Measurements from ENCODE around the gene TMEM54. TPM values are rescaled to one million over a fixed set of nuclear protein-coding genes. Genes with fewer than 3 reads are reported as not detected.
A peak's percentile ranks its signal among the peaks of the same experiment; 100 is the strongest.

TMEM54 gene
- total RNA-seq, 1 experiment from 2014 or later = 61.5 TPM

- no peak overlapping the region for H3K27ac ChIP-seq (ENCODE audit: low read length)
- H3K27me3 ChIP-seq (ENCODE audit: control insufficient read depth, insufficient read depth, low read length) = no peaks in the 10 kb centered on the region
- ChIA-PET POLR2A (no interaction called here), CTCF (no interaction called here)
- H3K9me3 ChIP-seq (ENCODE audit: control insufficient read depth, insufficient read depth, low read depth, low read length) = no peaks in the 10 kb centered on the region
- intact Hi-C loops (cut with micrococcal nuclease; ENCODE audit: unreplicated experiment) (no loop called here), in situ Hi-C loops (cut with HindIII; ENCODE audit: low pct_unique_long_range_greater_than_20kb, low sequenced_read_pairs) (no loop called here)
- no TSS peak for BruUV-seq (replicated peaks)
- H3K4me1 ChIP-seq (ENCODE audit: control insufficient read depth, insufficient read depth, low read length) = no peaks in the 10 kb centered on the region
- no peak overlapping the region for H3K4me3 ChIP-seq (ENCODE audit: low read depth in 2 of 2, low read length in 2 of 2)
- peaks cover 34% of the 10 kb centered on the region for H3K36me3 ChIP-seq (ENCODE audit: control insufficient read depth, insufficient read depth, low read length)
- ATAC-seq (no peak), DNase-seq (ENCODE audit: low read depth, low spot score) (no peak)
- TF ChIP-seq POLR2AphosphoS5 (IDR thresholded peaks at IDR 0.05; ENCODE audit: low read depth, low read length) = no peak
- no peak for TF ChIP-seq REST (IDR thresholded peaks at IDR 0.05; ENCODE audit: insufficient read depth in 1 of 2, low read depth in 2 of 2, low read length in 1 of 2)
- TF ChIP-seq SIN3A (IDR thresholded peaks at IDR 0.05; ENCODE audit: borderline replicate concordance, insufficient read depth, low read depth, low read length) = no peak
- TF ChIP-seq CTCF (IDR thresholded peaks at IDR 0.05) = no peak
- no peak for TF ChIP-seq TCF7L2 (IDR thresholded peaks at IDR 0.05; ENCODE audit: low read depth, low read length)
Measured at GRCh38 chr1:32858791-32859190, 42.4 kb downstream of the TMEM54 start.

- ATAC-seq (no peak), DNase-seq (ENCODE audit: low read depth, low spot score) (no peak)
- ChIA-PET CTCF (no interaction called here), POLR2A (no interaction called here)
- TF ChIP-seq CTCF (IDR thresholded peaks at IDR 0.05) (no peak), TCF7L2 (IDR thresholded peaks at IDR 0.05; ENCODE audit: low read depth, low read length) (no peak), POLR2AphosphoS5 (IDR thresholded peaks at IDR 0.05; ENCODE audit: low read depth, low read length) (no peak), REST (IDR thresholded peaks at IDR 0.05; ENCODE audit: insufficient read depth in 1 of 2, low read depth in 2 of 2, low read length in 1 of 2) (no peak), SIN3A (IDR thresholded peaks at IDR 0.05; ENCODE audit: borderline replicate concordance, insufficient read depth, low read depth, low read length) (no peak)
- no peaks in the 10 kb centered on the region for H3K9me3 ChIP-seq (ENCODE audit: control insufficient read depth, insufficient read depth, low read depth, low read length)
- H3K27me3 ChIP-seq (ENCODE audit: control insufficient read depth, insufficient read depth, low read length) = no peaks in the 10 kb centered on the region
- H3K27ac ChIP-seq (ENCODE audit: low read length) = no peak overlapping the region
- H3K36me3 ChIP-seq (ENCODE audit: control insufficient read depth, insufficient read depth, low read length) = peaks cover 34% of the 10 kb centered on the region
- in situ Hi-C loops (cut with HindIII; ENCODE audit: low pct_unique_long_range_greater_than_20kb, low sequenced_read_pairs) (no loop called here), intact Hi-C loops (cut with micrococcal nuclease; ENCODE audit: unreplicated experiment) (no loop called here)
- no peak overlapping the region for H3K4me3 ChIP-seq (ENCODE audit: low read depth in 2 of 2, low read length in 2 of 2)
- H3K4me1 ChIP-seq (ENCODE audit: control insufficient read depth, insufficient read depth, low read length) = no peaks in the 10 kb centered on the region
- TSS peak; percentile 27 for BruUV-seq (replicated peaks)
Measured at GRCh38 chr1:32858136-32858535, 43.1 kb downstream of the TMEM54 start.

All from Panc1 (cell line).